ENCODE results near the gene TNIK. TPM values are rescaled to one million over a fixed set of nuclear protein-coding genes. Genes with fewer than 3 reads are reported as not detected.

TNIK gene
- total RNA-seq, 6 donors from 2014 or later, result 23.2 to 74.4 (median 38.3) TPM

DNA sequence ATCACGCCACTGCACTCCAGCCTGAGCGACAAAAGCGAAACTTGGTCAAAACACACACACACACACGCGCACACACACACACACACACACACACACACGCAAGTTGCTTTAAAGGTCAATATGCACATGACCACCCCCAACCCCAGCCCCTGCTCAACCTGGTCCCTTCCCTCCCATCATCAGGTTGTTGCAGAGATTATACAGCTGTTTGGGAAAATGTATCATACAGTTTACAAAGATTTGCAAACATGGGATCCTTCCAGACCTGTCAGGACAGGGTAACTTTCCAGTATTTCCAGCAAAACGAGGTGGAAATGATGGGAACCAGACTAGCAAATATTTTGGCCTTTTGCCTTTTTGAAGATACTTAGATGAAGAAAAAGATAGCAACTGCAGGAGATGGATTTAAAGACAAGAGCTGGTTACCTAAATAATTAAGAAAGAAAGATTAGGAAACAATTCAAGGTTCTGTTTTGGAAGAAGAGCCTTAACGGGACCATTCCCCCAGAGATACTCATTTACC, 80.2 kb downstream of the TNIK start:
- TF ChIP-seq POLR2A (IDR thresholded peaks at IDR 0.05) (no peak), POLR2AphosphoS5 (IDR thresholded peaks at IDR 0.05) (no peak), EP300 (IDR thresholded peaks at IDR 0.05) (no peak)
- TF ChIP-seq, protein P1, sequence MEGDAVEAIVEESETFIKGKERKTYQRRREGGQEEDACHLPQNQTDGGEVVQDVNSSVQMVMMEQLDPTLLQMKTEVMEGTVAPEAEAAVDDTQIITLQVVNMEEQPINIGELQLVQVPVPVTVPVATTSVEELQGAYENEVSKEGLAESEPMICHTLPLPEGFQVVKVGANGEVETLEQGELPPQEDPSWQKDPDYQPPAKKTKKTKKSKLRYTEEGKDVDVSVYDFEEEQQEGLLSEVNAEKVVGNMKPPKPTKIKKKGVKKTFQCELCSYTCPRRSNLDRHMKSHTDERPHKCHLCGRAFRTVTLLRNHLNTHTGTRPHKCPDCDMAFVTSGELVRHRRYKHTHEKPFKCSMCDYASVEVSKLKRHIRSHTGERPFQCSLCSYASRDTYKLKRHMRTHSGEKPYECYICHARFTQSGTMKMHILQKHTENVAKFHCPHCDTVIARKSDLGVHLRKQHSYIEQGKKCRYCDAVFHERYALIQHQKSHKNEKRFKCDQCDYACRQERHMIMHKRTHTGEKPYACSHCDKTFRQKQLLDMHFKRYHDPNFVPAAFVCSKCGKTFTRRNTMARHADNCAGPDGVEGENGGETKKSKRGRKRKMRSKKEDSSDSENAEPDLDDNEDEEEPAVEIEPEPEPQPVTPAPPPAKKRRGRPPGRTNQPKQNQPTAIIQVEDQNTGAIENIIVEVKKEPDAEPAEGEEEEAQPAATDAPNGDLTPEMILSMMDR (IDR thresholded peaks at IDR 0.05), result no peak
- Histone ChIP-seq H3K9me3 (no peaks in the 10 kb centered on the region), H3K27ac (no peak overlapping the region), H3K4me1 (peaks cover 4 to 14% (median 9%) of the 10 kb centered on the region in 4 donors), H3K36me3 (no peaks in the 10 kb centered on the region), H3K27me3 (no peaks in the 10 kb centered on the region), H3K4me3 (no peak overlapping the region)
- no peak for DNase-seq
- 68 to 81% methylated on average over 6 to 8 of the region's 8 CpGs for WGBS, 2 donors
- ATAC-seq (ENCODE audit: low FRiP score in 2 of 2), result no peak

DNA sequence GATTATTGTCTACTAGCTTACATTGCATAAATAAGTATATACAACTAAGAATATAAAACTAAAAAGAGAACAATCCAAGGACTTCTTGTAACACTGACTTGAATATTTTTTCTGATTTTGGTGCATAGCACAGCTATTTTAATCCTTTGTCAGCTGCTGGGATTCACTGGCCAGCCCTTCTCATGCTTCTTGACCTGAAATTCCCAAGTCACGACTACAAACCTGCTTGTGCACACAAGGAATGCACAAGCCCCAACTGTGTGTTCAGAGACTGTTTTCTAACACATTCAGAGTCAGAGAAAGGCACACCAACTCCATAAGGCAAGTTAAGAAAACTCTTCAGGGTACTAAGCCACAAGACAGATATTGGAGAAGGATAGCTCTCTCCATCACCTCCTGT, 80.9 kb downstream of the TNIK start:
- Histone ChIP-seq H3K9me3 (no peaks in the 10 kb centered on the region), H3K27me3 (no peaks in the 10 kb centered on the region), H3K27ac (no peak overlapping the region), H3K4me3 (no peak overlapping the region), H3K4me1 (peaks cover 11 to 14% (median 12%) of the 10 kb centered on the region in 4 donors), H3K36me3 (no peaks in the 10 kb centered on the region)
- ATAC-seq (ENCODE audit: low FRiP score in 2 of 2) (no peak), DNase-seq (no peak)
- WGBS, 2 donors, result 58 to 78% methylated on average over 1 of the region's 1 CpG
- TF ChIP-seq POLR2A (IDR thresholded peaks at IDR 0.05) (no peak), POLR2AphosphoS5 (IDR thresholded peaks at IDR 0.05) (no peak), EP300 (IDR thresholded peaks at IDR 0.05) (no peak)
- TF ChIP-seq, protein P1 (IDR thresholded peaks at IDR 0.05), result no peak

DNA sequence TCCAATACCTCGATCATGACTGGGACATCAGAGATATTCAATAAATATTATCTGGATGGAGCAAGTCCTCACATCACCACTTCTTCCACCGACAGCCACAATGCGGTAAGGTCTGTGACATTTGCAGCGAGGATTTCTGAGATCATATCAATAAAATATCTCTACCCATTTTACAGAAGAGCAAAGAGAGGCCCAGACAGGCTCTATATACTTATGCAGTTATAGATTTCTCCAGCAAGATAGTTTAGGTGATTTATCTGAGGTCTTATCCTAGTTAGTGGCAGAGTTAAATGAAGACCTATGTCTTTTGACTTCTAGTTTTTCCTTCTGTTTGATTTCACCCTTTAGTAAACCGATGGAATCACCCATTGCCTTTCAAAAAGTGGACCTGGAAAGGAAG, 81.6 kb downstream of the TNIK start:
- H3K9me3 ChIP-seq, result no peaks in the 10 kb centered on the region
- no peak for ATAC-seq (ENCODE audit: low FRiP score in 2 of 2)
- H3K27ac ChIP-seq, result no peak overlapping the region
- H3K4me3 ChIP-seq, result no peak overlapping the region
- no peak for DNase-seq
- no peaks in the 10 kb centered on the region for H3K27me3 ChIP-seq
- H3K36me3 ChIP-seq, result no peaks in the 10 kb centered on the region
- 91 to 98% methylated on average over 5 of the region's 5 CpGs for WGBS, 2 donors
- TF ChIP-seq POLR2A (IDR thresholded peaks at IDR 0.05), result no peak
- TF ChIP-seq, protein P1 (IDR thresholded peaks at IDR 0.05), result no peak
- no peak for TF ChIP-seq POLR2AphosphoS5 (IDR thresholded peaks at IDR 0.05)
- TF ChIP-seq EP300 (IDR thresholded peaks at IDR 0.05), result no peak
- H3K4me1 ChIP-seq, result peaks cover 11 to 17% (median 15%) of the 10 kb centered on the region in 4 donors

DNA sequence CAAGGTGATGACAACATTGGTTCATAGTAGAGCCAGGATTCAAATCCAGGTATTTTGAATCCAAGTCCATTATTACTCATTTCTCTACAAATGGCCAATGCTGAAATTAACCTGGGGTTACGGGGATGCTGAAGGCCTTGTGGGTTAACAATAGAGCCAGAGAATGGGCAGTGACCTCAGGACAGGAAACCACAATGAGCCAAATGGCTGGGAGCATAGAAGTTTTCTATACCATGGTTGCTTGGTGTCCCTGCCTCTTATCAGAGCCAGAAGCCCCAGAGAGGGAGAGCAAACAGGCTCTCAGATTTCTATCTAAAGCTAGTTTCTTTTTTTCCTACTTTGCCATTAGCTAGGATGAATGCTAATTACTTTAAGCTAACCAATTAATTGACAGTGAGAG, 82.3 kb downstream of the TNIK start:
- Histone ChIP-seq H3K4me1 (peaks cover 6 to 17% (median 11%) of the 10 kb centered on the region in 4 donors), H3K36me3 (no peaks in the 10 kb centered on the region), H3K27ac (no peak overlapping the region), H3K27me3 (no peaks in the 10 kb centered on the region), H3K9me3 (no peaks in the 10 kb centered on the region), H3K4me3 (no peak overlapping the region)
- 77 to 100% methylated on average over 1 of the region's 1 CpG for WGBS, 2 donors
- TF ChIP-seq POLR2AphosphoS5 (IDR thresholded peaks at IDR 0.05) (no peak), POLR2A (IDR thresholded peaks at IDR 0.05) (no peak), EP300 (IDR thresholded peaks at IDR 0.05) (no peak)
- TF ChIP-seq, protein P1 (IDR thresholded peaks at IDR 0.05), result no peak
- DNase-seq (no peak), ATAC-seq (ENCODE audit: low FRiP score in 2 of 2) (no peak)

DNA sequence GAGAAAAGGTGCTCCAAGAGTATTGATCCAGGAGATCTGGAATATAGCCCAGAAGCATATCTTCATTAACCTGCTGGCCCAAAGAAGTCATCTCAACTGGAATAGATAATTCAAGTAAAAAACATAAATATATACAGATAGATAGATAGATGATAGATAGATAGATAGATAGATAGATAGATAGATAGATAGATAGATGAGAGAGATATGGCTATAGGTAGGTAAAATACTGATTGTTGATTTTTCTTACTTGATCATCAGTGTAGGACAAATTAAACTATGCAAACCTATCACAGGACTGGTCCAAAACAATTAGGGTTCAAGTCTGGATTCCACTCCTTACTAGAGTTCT, 83.6 kb downstream of the TNIK start:
- no peaks in the 10 kb centered on the region for H3K36me3 ChIP-seq
- DNase-seq, result no peak
- TF ChIP-seq POLR2AphosphoS5 (IDR thresholded peaks at IDR 0.05), result no peak
- TF ChIP-seq, protein P1 (IDR thresholded peaks at IDR 0.05), result no peak
- TF ChIP-seq EP300 (IDR thresholded peaks at IDR 0.05), result no peak
- no peak for TF ChIP-seq POLR2A (IDR thresholded peaks at IDR 0.05)
- no peak for ATAC-seq (ENCODE audit: low FRiP score in 2 of 2)
- peaks cover 6 to 17% (median 11%) of the 10 kb centered on the region in 4 donors for H3K4me1 ChIP-seq
- no peaks in the 10 kb centered on the region for H3K27me3 ChIP-seq
- no peaks in the 10 kb centered on the region for H3K9me3 ChIP-seq
- H3K27ac ChIP-seq, result peak overlapping the region in 3 of 4 donors; percentile 44 to 55 (median 47)
- no peak overlapping the region for H3K4me3 ChIP-seq

All from upper lobe of left lung (tissue), 6 donors.